Posterior vena cava (tissue), 2 donors: ENCODE results near the gene MYOF. TPM values are rescaled to one million over a fixed set of nuclear protein-coding genes. Genes with fewer than 3 reads are reported as not detected.
"Not testable (repeated sequence)": the region's sequence is repeated elsewhere in the genome, so short reads cannot be mapped to it uniquely, and the experiment has no call there.

Experiments used
- DNase-seq: peaks from one replicate; pipeline ENCODE4 v3.0.0-alpha.2; 2020; ENCODE audit warnings: low spot score
- intact Hi-C, 2 donors: fragments of 100-400 bp; cut with DNase I; formaldehyde crosslinking; loops; one replicate each; pipeline versions ENCODE4 v1.14.1 to v1.14.2; 2022 to 2023
- total RNA-seq, 2 donors: library from RNA; stranded (reverse); fragmentation: NEBNext Ultra II Directional; extraction: Animal tissue kit (Norgen Biotek cat#: 25700); gene quantifications; one replicate each; pipeline ENCODE4 v1.2.1, GENCODE V29; 2021
- donor health status: DM: yes; HTN: yes; CAD: no.
- donor health status: DM: yes; HTN: yes; CAD: no.

The MYOF gene
- total RNA-seq, 2 donors from 2014 or later: 182 to 227 TPM

GRCh38 chr10:93461109-93461806 lies 20.9 kb downstream of the MYOF start:
- intact Hi-C loops: no loop called here
- DNase-seq: no peak

- intact Hi-C loops: no loop called here
- no peak for DNase-seq
These were observed 22.7 kb downstream of the MYOF start for GRCh38 chr10:93459466-93459865.

- intact Hi-C loops: no loop called here
- peak; percentile 89 for DNase-seq
These were observed 23.3 kb downstream of the MYOF start for GRCh38 chr10:93458821-93459257.

GRCh38 chr10:93457511-93457910 lies 24.6 kb downstream of the MYOF start:
- intact Hi-C loops: no loop called here
- no peak for DNase-seq

GRCh38 chr10:93456480-93456879 lies 25.7 kb downstream of the MYOF start:
- DNase-seq: no peak
- intact Hi-C loops: no loop called here

- no peak for DNase-seq
- intact Hi-C loops: no loop called here
These were observed 27.4 kb downstream of the MYOF start for GRCh38 chr10:93454736-93455135.

- intact Hi-C loops: no loop called here
These were observed 28.0 kb downstream of the MYOF start for GRCh38 chr10:93454146-93454545.

GRCh38 chr10:93452143-93452542 lies 30.0 kb downstream of the MYOF start:
- intact Hi-C loops: no loop called here
- DNase-seq: no peak

More at GRCh38 chr10:93454146-93454545, 28.0 kb downstream of the MYOF start:
- DNase-seq: no peak

- no peak for DNase-seq
- intact Hi-C loops: no loop called here
These were observed 30.7 kb downstream of the MYOF start for GRCh38 chr10:93451244-93451947.

GRCh38 chr10:93447970-93448369 lies 34.2 kb downstream of the MYOF start:
- intact Hi-C loops: no loop called here
- DNase-seq: no peak

- intact Hi-C loops: no loop called here
- no peak for DNase-seq
These were observed 35.1 kb downstream of the MYOF start for GRCh38 chr10:93447019-93447418.

GRCh38 chr10:93445978-93446720 lies 36.0 kb downstream of the MYOF start:
- no peak for DNase-seq
- intact Hi-C loops: no loop called here

- intact Hi-C loops: no loop called here
- DNase-seq: peak; percentile 95
These were observed 36.8 kb downstream of the MYOF start for GRCh38 chr10:93445097-93445960.

GRCh38 chr10:93443481-93443880 lies 38.7 kb downstream of the MYOF start:
- DNase-seq: no peak

GRCh38 chr10:93442721-93443120 lies 39.4 kb downstream of the MYOF start:
- intact Hi-C loops, DNase-seq: not testable (repeated sequence)

More at GRCh38 chr10:93443481-93443880, 38.7 kb downstream of the MYOF start:
- intact Hi-C loops: no loop called here

GRCh38 chr10:93440591-93441091 lies 41.5 kb downstream of the MYOF start:
- no peak for DNase-seq
- intact Hi-C loops: no loop called here

GRCh38 chr10:93438613-93439253 lies 43.4 kb downstream of the MYOF start:
- no peak for DNase-seq
- intact Hi-C loops: loop anchor here in 1 of 2 donors (5.0 kb wide), 2 partner anchors 39 to 61 kb away; no protein-coding TSS in a partner anchor

- DNase-seq: no peak
These were observed 44.1 kb downstream of the MYOF start for GRCh38 chr10:93437946-93438612.

More at GRCh38 chr10:93437946-93438612, 44.1 kb downstream of the MYOF start:
- intact Hi-C loops: loop anchor here in 1 of 2 donors (5.0 kb wide), 2 partner anchors 39 to 61 kb away; no protein-coding TSS in a partner anchor
